IPS-NIHi11 (cell line): ENCODE measurements around the gene LPAR1.

Source experiments
- DNase-seq: peaks from one replicate; pipeline ENCODE4 v3.0.0; 2012; ENCODE audit warnings: mixed read lengths, low spot score

Gene LPAR1

DNA sequence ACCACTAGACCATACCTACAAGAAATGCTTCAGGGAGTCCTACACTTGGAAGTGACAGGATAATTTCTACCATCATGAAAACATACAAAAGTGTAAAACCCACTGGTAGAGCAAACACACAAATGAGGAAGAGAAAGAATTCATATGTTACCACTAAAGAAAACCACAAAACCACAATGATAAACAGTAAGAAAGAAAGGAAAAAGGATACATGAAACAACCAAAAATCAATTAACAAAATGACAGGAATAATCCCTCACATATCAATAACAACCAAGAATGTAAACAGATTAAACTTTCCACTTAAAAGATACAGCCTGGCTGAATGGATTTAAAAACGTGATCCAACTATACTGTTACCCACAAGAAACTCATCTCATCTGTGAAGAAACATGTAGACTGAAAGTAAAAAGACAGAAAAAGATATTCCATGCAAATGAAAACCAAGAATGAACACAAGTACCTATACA is 83.4 kb downstream of the LPAR1 start:
- no peak for DNase-seq

- no peak for DNase-seq
Measured at GRCh38 chr9:110952540-110952859, 85.8 kb downstream of the LPAR1 start.

DNA sequence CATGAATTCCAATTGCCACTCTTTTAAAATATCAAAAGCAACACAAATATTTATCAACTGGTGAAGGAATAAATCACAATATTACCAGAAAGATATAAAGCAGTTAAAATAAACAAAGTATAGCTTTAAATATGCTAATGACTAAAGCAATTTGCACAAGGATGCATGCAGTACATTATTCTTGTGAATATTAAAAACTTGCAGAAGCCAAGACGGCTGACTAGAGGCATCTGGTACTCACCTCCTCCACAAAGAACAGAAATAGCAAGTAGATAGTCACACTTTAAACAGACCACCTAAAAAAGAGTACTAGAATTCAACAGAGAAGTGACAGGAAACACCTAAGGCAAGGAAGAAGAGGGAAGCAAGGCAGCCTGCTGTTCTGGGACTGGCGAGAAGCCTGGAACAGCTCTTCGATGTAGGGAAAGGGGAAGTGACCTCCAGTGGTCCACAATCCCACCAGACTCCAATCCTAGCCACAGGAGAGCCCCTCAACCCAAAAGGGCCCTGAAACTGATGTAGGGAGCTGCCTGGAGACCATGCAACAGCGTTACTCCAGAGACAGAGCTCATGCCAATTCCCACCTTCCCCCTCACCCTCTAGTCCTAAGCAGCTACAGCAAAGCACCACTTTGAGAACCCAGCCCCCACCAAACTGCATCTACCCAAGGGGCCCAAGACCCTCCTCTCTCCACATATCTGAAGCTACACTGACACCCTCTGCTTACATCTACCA is 86.3 kb downstream of the LPAR1 start:
- DNase-seq, result no peak

- DNase-seq, result no peak
Measured at GRCh38 chr9:110950041-110950645, 88.1 kb downstream of the LPAR1 start.

GRCh38 chr9:110949081-110949480 is 89.2 kb downstream of the LPAR1 start:
- no peak for DNase-seq

- no peak for DNase-seq
Measured at GRCh38 chr9:110947491-110948044, 90.7 kb downstream of the LPAR1 start.

GRCh38 chr9:110942522-110942921 is 95.7 kb downstream of the LPAR1 start:
- no peak for DNase-seq

GRCh38 chr9:110940951-110941557 is 97.2 kb downstream of the LPAR1 start:
- DNase-seq, result no peak

GRCh38 chr9:110939573-110939972 is 98.7 kb downstream of the LPAR1 start:
- DNase-seq, result no peak

GRCh38 chr9:110939047-110939446 is 99.2 kb downstream of the LPAR1 start:
- DNase-seq, result no peak

DNA sequence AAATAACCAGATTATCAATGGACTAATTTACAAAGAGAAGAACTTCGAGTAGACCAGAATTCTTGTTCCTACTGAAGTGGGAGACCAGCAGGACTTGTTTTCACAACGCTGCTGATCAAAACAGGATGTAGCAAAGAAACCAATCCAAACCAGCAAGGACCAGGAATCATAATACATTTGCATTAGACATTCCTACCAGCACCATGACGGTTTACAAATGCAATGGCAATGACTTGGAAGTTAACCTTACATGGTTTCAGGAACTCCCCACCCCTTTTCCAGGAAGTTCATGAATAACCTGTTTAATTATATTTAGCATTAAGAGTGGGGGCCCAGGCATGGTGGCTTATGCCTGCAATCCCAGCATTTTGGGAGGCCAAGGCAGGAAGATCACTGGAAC is 100.0 kb downstream of the LPAR1 start:
- DNase-seq, result no peak

GRCh38 chr9:110936719-110937452 is 101.4 kb downstream of the LPAR1 start:
- DNase-seq, result no peak

DNA sequence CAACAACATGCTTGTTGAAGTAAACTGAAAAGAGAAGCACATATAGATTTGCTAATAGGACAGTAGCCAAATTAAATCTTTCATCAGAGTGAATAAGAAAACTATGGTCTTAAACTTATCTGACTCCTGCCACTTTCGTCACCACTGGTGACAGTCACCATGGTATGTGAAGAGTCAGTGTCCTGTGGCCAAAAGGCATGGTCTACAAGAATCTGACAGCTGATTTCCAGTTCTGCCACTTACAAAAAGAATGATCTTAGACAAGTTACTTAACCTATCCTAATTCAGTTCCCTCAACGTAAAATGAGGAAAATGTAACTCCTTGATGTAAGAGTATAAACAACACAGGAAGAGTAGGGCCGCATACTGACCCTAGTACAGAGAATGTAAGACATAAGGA is 102.0 kb downstream of the LPAR1 start:
- no peak for DNase-seq

- no peak for DNase-seq
Measured at GRCh38 chr9:110935829-110936228, 102.4 kb downstream of the LPAR1 start.

DNA sequence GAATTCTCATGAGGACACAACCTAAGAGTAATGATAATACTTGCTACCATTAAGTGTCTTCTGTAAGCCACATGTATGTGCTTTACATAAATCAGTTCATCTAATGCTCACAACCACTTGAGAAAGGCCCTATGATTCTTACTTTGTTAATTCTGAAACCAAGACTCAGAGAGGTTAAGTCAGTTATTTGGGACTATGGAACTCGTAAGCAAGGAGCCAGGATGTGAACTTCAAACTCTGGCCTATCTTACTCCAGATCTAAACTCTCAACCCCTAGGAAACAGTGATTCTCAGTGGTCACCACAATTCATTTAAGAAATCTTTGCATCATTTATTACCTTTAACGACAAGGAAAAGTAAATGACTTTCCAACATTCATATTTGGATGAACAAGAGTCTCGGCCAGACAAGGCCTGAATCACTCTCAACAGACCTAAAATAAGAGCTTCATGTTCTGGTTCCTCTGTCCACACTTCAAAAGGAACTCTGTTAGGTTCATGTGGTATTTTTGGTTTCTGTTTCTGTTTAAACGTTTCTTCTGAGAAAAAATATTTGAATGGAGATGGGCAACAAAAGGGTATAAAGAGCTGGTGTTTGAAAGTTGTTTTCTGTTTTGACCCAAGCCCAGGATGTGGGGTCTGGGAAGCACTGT is 104.8 kb downstream of the LPAR1 start:
- DNase-seq, result no peak

GRCh38 chr9:110932863-110933262 is 105.4 kb downstream of the LPAR1 start:
- DNase-seq, result no peak

DNA sequence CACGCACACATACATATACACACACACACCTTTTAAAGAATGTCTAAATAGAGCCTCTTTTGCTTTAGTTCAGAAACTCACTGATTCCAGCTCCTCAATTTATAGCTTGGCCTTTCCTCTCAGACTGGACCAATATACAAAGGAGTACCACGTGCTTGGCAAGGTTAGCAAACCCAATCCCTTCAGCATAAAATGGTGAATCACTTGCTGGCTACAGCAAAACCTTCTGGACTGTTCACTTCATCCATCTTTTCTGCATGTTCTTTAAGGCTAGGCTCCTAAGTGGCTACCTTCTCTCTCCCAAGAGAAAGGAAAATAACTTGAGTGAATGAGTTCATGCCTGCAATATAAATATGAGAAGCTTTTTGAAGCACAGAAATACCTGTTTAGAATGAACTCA is 109.7 kb downstream of the LPAR1 start:
- no peak for DNase-seq

DNA sequence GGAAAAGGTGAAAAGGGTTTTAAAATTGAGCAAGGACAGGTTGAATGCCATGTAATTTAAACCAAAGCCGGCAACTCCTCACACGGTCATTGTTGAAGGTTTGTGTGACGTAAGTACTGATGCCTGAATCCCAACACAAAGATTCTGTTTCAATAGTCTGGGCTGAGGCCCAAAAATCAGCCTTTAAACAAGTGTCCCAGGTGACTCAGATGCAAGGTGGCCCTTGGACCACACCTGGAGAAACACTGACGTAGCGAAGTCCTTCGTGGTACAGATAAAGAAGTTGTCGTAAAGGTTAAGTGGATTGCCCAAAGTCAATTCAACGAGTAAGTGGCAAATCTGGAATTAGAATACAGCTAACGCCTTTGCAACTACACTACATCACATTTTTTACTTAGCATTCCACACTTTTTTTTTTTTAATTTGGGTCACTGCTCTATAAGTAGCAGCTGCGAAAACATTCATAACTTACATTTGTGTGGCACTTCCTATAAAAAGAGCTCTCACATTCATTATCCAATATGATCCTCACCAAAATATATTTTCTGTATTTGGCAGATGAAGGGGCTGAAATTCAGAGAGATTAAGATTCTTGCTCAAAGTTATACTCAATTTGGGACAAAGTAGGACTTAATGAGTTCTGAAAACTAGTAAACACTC is 111.3 kb downstream of the LPAR1 start:
- DNase-seq, result no peak

DNA sequence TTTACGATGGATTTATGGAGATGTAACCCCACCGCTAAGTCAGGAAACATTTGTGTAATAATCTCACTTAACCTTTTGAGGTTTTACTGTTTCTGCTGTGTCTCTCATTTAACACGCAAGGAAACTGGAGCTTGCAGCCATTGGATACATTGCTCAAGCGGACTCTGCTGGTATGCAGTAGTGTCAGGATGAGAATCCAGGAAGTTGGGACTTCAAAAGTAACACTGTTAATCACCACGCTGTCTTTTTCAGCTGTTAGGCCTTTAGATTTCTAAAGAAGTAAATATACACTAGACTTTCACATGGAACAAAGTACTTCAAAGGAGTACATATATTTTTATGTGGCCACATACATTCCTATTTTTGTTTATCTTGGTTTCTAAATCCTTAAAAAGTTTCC is 114.7 kb downstream of the LPAR1 start:
- DNase-seq, result no peak

- DNase-seq, result no peak
Measured at GRCh38 chr9:110922145-110922544, 116.1 kb downstream of the LPAR1 start.

- DNase-seq, result no peak
Measured at GRCh38 chr9:110921705-110922104, 116.6 kb downstream of the LPAR1 start.

DNA sequence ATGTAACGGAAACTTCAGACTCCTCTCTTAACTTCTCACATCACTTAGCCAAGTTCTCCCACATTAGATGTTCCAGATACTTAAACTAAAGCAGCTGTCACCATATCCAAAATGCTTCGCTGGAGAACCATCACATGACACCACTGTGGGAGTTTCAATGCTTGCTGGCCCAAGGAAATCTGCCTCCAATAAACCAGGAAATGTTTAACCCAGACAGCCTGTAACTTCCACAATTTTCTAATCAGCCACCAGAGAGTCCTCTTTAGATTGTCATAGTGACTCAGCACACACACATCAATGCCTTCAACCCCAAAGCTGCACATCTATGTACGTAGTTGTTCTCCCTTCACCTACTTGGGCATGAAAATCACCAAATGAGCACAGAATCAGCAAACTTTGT is 118.7 kb downstream of the LPAR1 start:
- DNase-seq, result no peak
